WTC11 (cell line): ENCODE data around the gene EML2.

ENCODE experiments used
- CREB1 ChIP-seq: sonication (generic); formaldehyde crosslinking; IDR thresholded peaks from 2 replicates; pipeline ENCODE4 v1.8.0; 2023; ENCODE audit warnings: mild to moderate bottlenecking, missing genetic modification reagents
- E2F5 ChIP-seq: sonication (generic); formaldehyde crosslinking; IDR thresholded peaks from 2 replicates; pipeline ENCODE4 v1.8.1; 2022; ENCODE audit warnings: mild to moderate bottlenecking, moderate library complexity, missing genetic modification reagents
- ELF4 ChIP-seq: sonication (generic); formaldehyde crosslinking; IDR thresholded peaks from 2 replicates; pipeline ENCODE4 v1.8.1; 2022; ENCODE audit warnings: low read depth, mild to moderate bottlenecking, moderate library complexity, missing genetic modification reagents
- FOXK1 ChIP-seq: sonication (generic); formaldehyde crosslinking; IDR thresholded peaks from 2 replicates; pipeline ENCODE4 v1.8.0; 2022; ENCODE audit warnings: mild to moderate bottlenecking, moderate library complexity, missing genetic modification reagents
- TF ChIP-seq, protein P1 (sequence below): fragments of 200-600 bp; IDR thresholded peaks from 2 replicates; pipeline ENCODE4 v1.8.0; 2022; ENCODE audit warnings: antibody characterized with exemption
- TF ChIP-seq, protein P2 (sequence below): sonication (generic); formaldehyde crosslinking; IDR thresholded peaks from 2 replicates; pipeline ENCODE4 v1.8.0; 2022; ENCODE audit warnings: mild to moderate bottlenecking, missing genetic modification reagents

DNA sequence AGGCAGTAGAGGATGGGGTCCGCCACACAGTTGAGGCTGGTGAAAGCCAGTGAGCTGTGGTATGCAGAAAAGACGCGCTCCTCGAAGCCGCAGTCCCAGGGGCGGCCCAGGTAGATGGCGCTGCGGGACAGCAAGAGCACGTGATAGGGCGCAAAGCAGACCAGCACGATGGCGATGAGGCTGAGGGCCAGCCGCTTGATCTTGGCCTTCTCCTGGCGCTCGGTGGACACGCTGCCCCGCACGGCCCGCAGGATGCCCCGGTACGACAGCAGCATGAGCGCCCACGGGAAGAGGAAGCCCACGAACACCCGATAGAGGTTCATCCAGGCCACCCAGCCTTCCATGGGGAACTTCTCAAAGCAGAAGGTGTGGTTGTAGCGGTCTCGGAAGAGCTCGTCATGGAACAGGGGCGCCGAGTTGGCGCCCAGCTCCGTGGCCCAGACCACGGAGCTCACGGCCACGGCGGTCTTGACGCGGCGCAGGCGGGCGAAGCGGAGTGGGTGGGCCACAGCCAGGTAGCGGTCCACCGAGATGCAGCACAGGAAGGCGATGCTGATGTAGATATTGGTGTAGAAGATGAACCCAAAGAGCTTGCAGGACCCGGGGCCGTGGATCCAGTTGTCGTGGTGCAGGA, 48.1 kb downstream of the EML2 start:
- TF ChIP-seq CREB1 (CRISPR knock-in tag): no peak
- TF ChIP-seq, protein P1, sequence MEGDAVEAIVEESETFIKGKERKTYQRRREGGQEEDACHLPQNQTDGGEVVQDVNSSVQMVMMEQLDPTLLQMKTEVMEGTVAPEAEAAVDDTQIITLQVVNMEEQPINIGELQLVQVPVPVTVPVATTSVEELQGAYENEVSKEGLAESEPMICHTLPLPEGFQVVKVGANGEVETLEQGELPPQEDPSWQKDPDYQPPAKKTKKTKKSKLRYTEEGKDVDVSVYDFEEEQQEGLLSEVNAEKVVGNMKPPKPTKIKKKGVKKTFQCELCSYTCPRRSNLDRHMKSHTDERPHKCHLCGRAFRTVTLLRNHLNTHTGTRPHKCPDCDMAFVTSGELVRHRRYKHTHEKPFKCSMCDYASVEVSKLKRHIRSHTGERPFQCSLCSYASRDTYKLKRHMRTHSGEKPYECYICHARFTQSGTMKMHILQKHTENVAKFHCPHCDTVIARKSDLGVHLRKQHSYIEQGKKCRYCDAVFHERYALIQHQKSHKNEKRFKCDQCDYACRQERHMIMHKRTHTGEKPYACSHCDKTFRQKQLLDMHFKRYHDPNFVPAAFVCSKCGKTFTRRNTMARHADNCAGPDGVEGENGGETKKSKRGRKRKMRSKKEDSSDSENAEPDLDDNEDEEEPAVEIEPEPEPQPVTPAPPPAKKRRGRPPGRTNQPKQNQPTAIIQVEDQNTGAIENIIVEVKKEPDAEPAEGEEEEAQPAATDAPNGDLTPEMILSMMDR: no peak
- TF ChIP-seq E2F5: no peak
- peak; percentile 84 for TF ChIP-seq FOXK1 (CRISPR knock-in tag)
- TF ChIP-seq, protein P2, sequence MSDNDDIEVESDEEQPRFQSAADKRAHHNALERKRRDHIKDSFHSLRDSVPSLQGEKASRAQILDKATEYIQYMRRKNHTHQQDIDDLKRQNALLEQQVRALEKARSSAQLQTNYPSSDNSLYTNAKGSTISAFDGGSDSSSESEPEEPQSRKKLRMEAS (CRISPR knock-in tag): peak; percentile 99
- no peak for TF ChIP-seq ELF4 (CRISPR knock-in tag)
